ENCODE data around the gene MYH13.
"Not testable (repeated sequence)": the region's sequence is repeated elsewhere in the genome, so short reads cannot be mapped to it uniquely, and the experiment has no call there.

Gene MYH13

GRCh38 chr17:10295728-10296343 is 77.0 kb downstream of the MYH13 start:
- DNase-seq = no peak

- DNase-seq = no peak
Measured at GRCh38 chr17:10294180-10294579, 78.6 kb downstream of the MYH13 start.

GRCh38 chr17:10292057-10292937 is 80.5 kb downstream of the MYH13 start:
- no peak for DNase-seq

GRCh38 chr17:10291576-10291975 is 81.2 kb downstream of the MYH13 start:
- not testable (repeated sequence) for DNase-seq

- DNase-seq = no peak
Measured at GRCh38 chr17:10290041-10290440, 82.8 kb downstream of the MYH13 start.

GRCh38 chr17:10286324-10286723 is 86.5 kb downstream of the MYH13 start:
- no peak for DNase-seq

GRCh38 chr17:10285896-10286295 is 86.9 kb downstream of the MYH13 start:
- DNase-seq = no peak

GRCh38 chr17:10280068-10280467 is 92.7 kb downstream of the MYH13 start:
- no peak for DNase-seq

- no peak for DNase-seq
Measured at GRCh38 chr17:10278218-10278617, 94.6 kb downstream of the MYH13 start.

GRCh38 chr17:10276436-10276835 is 96.4 kb downstream of the MYH13 start:
- DNase-seq = no peak

GRCh38 chr17:10275418-10275817 is 97.4 kb downstream of the MYH13 start:
- DNase-seq = no peak

GRCh38 chr17:10271106-10271562 is 101.7 kb downstream of the MYH13 start:
- DNase-seq = no peak

- DNase-seq = no peak
Measured at GRCh38 chr17:10270258-10270657, 102.5 kb downstream of the MYH13 start.

- DNase-seq = no peak
Measured at GRCh38 chr17:10268005-10268404, 104.8 kb downstream of the MYH13 start.

GRCh38 chr17:10266296-10266876 is 106.4 kb downstream of the MYH13 start:
- DNase-seq = no peak

- DNase-seq = no peak
Measured at GRCh38 chr17:10265100-10265810, 107.6 kb downstream of the MYH13 start.

- DNase-seq = no peak
Measured at GRCh38 chr17:10264051-10264450, 108.8 kb downstream of the MYH13 start.

GRCh38 chr17:10262451-10262850 is 110.4 kb downstream of the MYH13 start:
- DNase-seq = no peak

- DNase-seq = no peak
Measured at GRCh38 chr17:10261098-10261497, 111.7 kb downstream of the MYH13 start.

- no peak for DNase-seq
Measured at GRCh38 chr17:10251212-10251948, 121.4 kb downstream of the MYH13 start.

Measured in NCI-H748 treated with DMSO at 0.1 percent for 48 hours (cell line).